ENCODE data around the gene RPS15. TPM values are rescaled to one million over a fixed set of nuclear protein-coding genes. Genes with fewer than 3 reads are reported as not detected.

RPS15 gene
- total RNA-seq, 2 donors from 2014 or later, result 908 to 922 TPM

GRCh38 chr19:1445185-1445931 lies 7.2 kb downstream of the RPS15 start:
- peak; percentile 50 to 78 for DNase-seq
- intact Hi-C loops (cut with DNase I, micrococcal nuclease), result no loop called here
- ATAC-seq, result peak; percentile 90

GRCh38 chr19:1445932-1446712 lies 7.9 kb downstream of the RPS15 start:
- intact Hi-C loops (cut with DNase I, micrococcal nuclease), result no loop called here
- ATAC-seq, result no peak
- DNase-seq, result no peak

- intact Hi-C loops (cut with DNase I, micrococcal nuclease), result no loop called here
- no peak for DNase-seq
- no peak for ATAC-seq
These were observed 8.7 kb downstream of the RPS15 start for GRCh38 chr19:1446713-1447481.

GRCh38 chr19:1447504-1447903 lies 9.3 kb downstream of the RPS15 start:
- DNase-seq, result no peak
- intact Hi-C loops (cut with DNase I, micrococcal nuclease), result no loop called here
- ATAC-seq, result no peak

- no peak for DNase-seq
- no peak for ATAC-seq
- intact Hi-C loops (cut with DNase I, micrococcal nuclease), result no loop called here
These were observed 9.7 kb downstream of the RPS15 start for GRCh38 chr19:1447944-1448343.

- DNase-seq (peak in 1 of 2 donors; percentile 24), ATAC-seq (no peak)
- intact Hi-C loops (cut with DNase I, micrococcal nuclease), result no loop called here
These were observed 11.6 kb downstream of the RPS15 start, which contains the start of gene APC2 for GRCh38 chr19:1449467-1450442. Gene APC2, plus strand, starts transcription at chr19:1450121. Its CDS starts 2,881 bp downstream, at chr19:1453002.

GRCh38 chr19:1450735-1451731 lies 12.8 kb downstream of the RPS15 start:
- DNase-seq, result no peak
- intact Hi-C loops (cut with DNase I, micrococcal nuclease), result no loop called here

GRCh38 chr19:1451916-1452801 lies 14.0 kb downstream of the RPS15 start:
- DNase-seq (peak in 1 of 2 donors; percentile 24), ATAC-seq (no peak)
- intact Hi-C loops (cut with DNase I, micrococcal nuclease), result no loop called here

More at GRCh38 chr19:1450735-1451731, 12.8 kb downstream of the RPS15 start:
- ATAC-seq, result no peak

GRCh38 chr19:1452802-1453524 lies 14.8 kb downstream of the RPS15 start:
- intact Hi-C loops (cut with DNase I, micrococcal nuclease), result no loop called here
- DNase-seq (no peak), ATAC-seq (no peak)

- DNase-seq (no peak), ATAC-seq (no peak)
- intact Hi-C loops (cut with DNase I, micrococcal nuclease), result no loop called here
These were observed 15.5 kb downstream of the RPS15 start for GRCh38 chr19:1453525-1454364.

GRCh38 chr19:1455002-1455335 lies 16.8 kb downstream of the RPS15 start:
- intact Hi-C loops (cut with DNase I, micrococcal nuclease), result no loop called here
- ATAC-seq (peak; percentile 15), DNase-seq (no peak)

GRCh38 chr19:1455336-1456120 lies 17.3 kb downstream of the RPS15 start:
- intact Hi-C loops (cut with DNase I, micrococcal nuclease), result no loop called here
- peak; percentile 84 for DNase-seq
- ATAC-seq, result peak; percentile 83

- DNase-seq (no peak), ATAC-seq (no peak)
- intact Hi-C loops (cut with DNase I, micrococcal nuclease), result no loop called here
These were observed 18.1 kb downstream of the RPS15 start for GRCh38 chr19:1456121-1456900.
